HepG2 (cell line): Measurements from ENCODE around the gene CMTM1. TPM values are rescaled to one million over a fixed set of nuclear protein-coding genes. Genes with fewer than 3 reads are reported as not detected.

Source experiments
- ARHGAP35 ChIP-seq: sonication (generic); formaldehyde crosslinking; IDR thresholded peaks from 2 replicates; pipeline ENCODE4 v1.9.0; 2022; ENCODE audit warnings: mild to moderate bottlenecking, inconsistent platforms, moderate library complexity, missing genetic modification reagents, borderline replicate concordance
- ARID3A ChIP-seq: IDR thresholded peaks from 2 replicates; pipeline ENCODE4 v1.6.1; 2012; ENCODE audit warnings: low read depth, low read length, improper control_type of control experiment
- BHLHE40 ChIP-seq: IDR thresholded peaks from 2 replicates; pipeline ENCODE4 v1.6.1; 2011; ENCODE audit warnings: low read length, improper control_type of control experiment
- CEBPZ ChIP-seq: IDR thresholded peaks from 2 replicates; pipeline ENCODE4 v1.6.1; 2012; ENCODE audit warnings: low read length, improper control_type of control experiment
- CTCF ChIP-seq: sonication (generic); formaldehyde crosslinking; IDR thresholded peaks from 2 replicates; pipeline ENCODE4 v1.5.0; 2020; ENCODE audit warnings: mild to moderate bottlenecking, missing genetic modification reagents, moderate library complexity
- EED ChIP-seq: sonication (generic); formaldehyde crosslinking; IDR thresholded peaks from 2 replicates; pipeline ENCODE4 v1.5.0; 2020; ENCODE audit warnings: mild to moderate bottlenecking, missing genetic modification reagents
- ETV6 ChIP-seq: sonication (generic); formaldehyde crosslinking; conservative IDR thresholded peaks from 2 replicates; pipeline ENCODE4 v1.4.0; 2020; ENCODE audit warnings: missing genetic modification reagents
- HHEX ChIP-seq: IDR thresholded peaks from 2 replicates; pipeline ENCODE4 v1.6.1; 2016; ENCODE audit warnings: control low read depth
- KLF16 ChIP-seq, 2 experiments: sonication (generic) in 1 of 2; formaldehyde crosslinking in 1 of 2; IDR thresholded peaks; 2 replicates each; pipeline versions ENCODE4 v1.6.1 to v1.8.0; 2016 to 2023; ENCODE audit warnings: missing genetic modification reagents in 2 of 2, missing compliant biosample characterization in 1 of 2
- NFYC ChIP-seq: IDR thresholded peaks from 2 replicates; pipeline ENCODE4 v1.6.1; 2016; ENCODE audit warnings: missing genetic modification reagents, missing compliant biosample characterization
- PCBP1 ChIP-seq: fragments of 200-400 bp; formaldehyde crosslinking; IDR thresholded peaks from 2 replicates; pipeline ENCODE4 v1.6.1; 2017; ENCODE audit warnings: mild to moderate bottlenecking, low read depth, low read length, borderline replicate concordance
- PLRG1 ChIP-seq: fragments of 450-650 bp; conservative IDR thresholded peaks from 2 replicates; pipeline ENCODE4 v1.6.1; 2016
- ZKSCAN5 ChIP-seq: sonication (generic); formaldehyde crosslinking; IDR thresholded peaks from 2 replicates; pipeline ENCODE4 v1.5.1; 2020; ENCODE audit warnings: mild to moderate bottlenecking, missing genetic modification reagents
- ZNF124 ChIP-seq: sonication (generic); formaldehyde crosslinking; IDR thresholded peaks from 2 replicates; pipeline ENCODE4 v1.4.0; 2020; ENCODE audit warnings: missing genetic modification reagents
- ZNF687 ChIP-seq: sonication (generic); formaldehyde crosslinking; IDR thresholded peaks from 2 replicates; pipeline ENCODE4 v1.5.1; 2020; ENCODE audit warnings: mild to moderate bottlenecking, missing genetic modification reagents, moderate library complexity
- ZNF776 ChIP-seq: sonication (generic); formaldehyde crosslinking; IDR thresholded peaks from 2 replicates; pipeline ENCODE4 v1.4.0; 2020; ENCODE audit warnings: mild to moderate bottlenecking, missing genetic modification reagents
- ZSCAN20 ChIP-seq: sonication (generic); formaldehyde crosslinking; IDR thresholded peaks from 2 replicates; pipeline ENCODE4 v1.4.0; 2020; ENCODE audit warnings: missing genetic modification reagents, mild to moderate bottlenecking, borderline replicate concordance
- polyA plus RNA-seq, 8 experiments: library from polyadenylated mRNA; depleted of rRNA in 3 of 8; stranded (reverse) in 7 of 8; unstranded in 1 of 8; fragments of >200 nt; fragmentation: Illumina TruSeq in 4 of 8; extraction: Trizol in 4 of 8; gene quantifications; 2 replicates each; pipeline versions ENCODE4 v1.2.1 to v1.2.3, GENCODE V29; 2011 to 2016; ENCODE audit warnings: low read depth in 4 of 8, missing spikeins in 1 of 8, mixed read lengths in 1 of 8; ENCODE audit not compliant: insufficient read depth in 1 of 8
- total RNA-seq, 5 experiments: library from RNA; depleted of rRNA; stranded (reverse); fragments of >200 nt; fragmentation: Illumina TruSeq; extraction: Trizol; gene quantifications; 2 replicates each; pipeline ENCODE4 v1.2.3, GENCODE V29; 2016; ENCODE audit warnings: low read depth in 1 of 5

CMTM1 gene
- total and polyA plus RNA-seq, 2 of the 13 experiments (the other 11 are each of a cell fraction or from before 2014, with no cell fraction given), result 1.7 to 2.9 TPM

- TF ChIP-seq ZNF687 (CRISPR knock-in tag) (peak; percentile 89), ARHGAP35 (no peak), KLF16 (CRISPR knock-in tag; IDR thresholded peaks at IDR 0.05) (no peak), ZSCAN20 (CRISPR knock-in tag) (no peak), ETV6 (CRISPR knock-in tag) (no peak), ZNF124 (no peak), ARID3A (no peak), ZNF776 (CRISPR knock-in tag) (no peak; the same call in 1 of the 2 replicates), EED (CRISPR knock-in tag) (no peak), NFYC (CRISPR knock-in tag) (no peak), PCBP1 (0 out of 2 replicates have a peak, but pooled peaks have one; percentile 73), PLRG1 (no peak), CTCF (CRISPR knock-in tag) (peak; percentile 28; the same call in 1 of the 2 replicates), ZKSCAN5 (CRISPR knock-in tag) (peak; percentile 96), CEBPZ (no peak), BHLHE40 (0 out of 2 replicates have a peak, but pooled peaks have one; percentile 17), HHEX (CRISPR knock-in tag) (no peak)
These were observed 37.5 kb downstream of the CMTM1 start (continued) for GRCh38 chr16:66603537-66604375.
